Panc1 (cell line): ENCODE results near the gene SCD. TPM values are rescaled to one million over a fixed set of nuclear protein-coding genes. Genes with fewer than 3 reads are reported as not detected.

Experiments used
- ATAC-seq: fragments of 200-7000 bp; cut with Tn5 transposase; 2 replicates; pipeline ENCODE4 v1.9.1; 2020; ENCODE audit warnings: mild to moderate bottlenecking, moderate library complexity
- BruUV-seq: library from RNA; stranded (reverse); fragments of 400-500 nt; replicated peaks from 2 replicates; lab custom pipeline; 2021; lab: Mats Ljungman, UMichigan
- CTCF ChIA-PET: fragments of 300-600 bp; sonication (Branson Sonifier 250); formaldehyde crosslinking; loops from one replicate; lab custom pipeline; 2022; ENCODE audit warnings: antibody characterized with exemption; lab: Charles Lee
- POLR2A ChIA-PET: fragments of 300-600 bp; sonication (Branson Sonifier 250); formaldehyde crosslinking; loops from one replicate; lab custom pipeline; 2022; ENCODE audit warnings: antibody characterized with exemption; lab: Charles Lee
- DNase-seq: peaks from one replicate; pipeline ENCODE4 v3.0.0-alpha.2; 2010; ENCODE audit warnings: low read depth, low spot score
- H3K27ac ChIP-seq: 2 replicates; pipeline ENCODE4 v1.5.1; 2011; ENCODE audit warnings: mild to moderate bottlenecking, low read length, inconsistent platforms
- H3K27me3 ChIP-seq: fragments of 200-500 bp; sonication (Bioruptor generic); 2 replicates; pipeline ENCODE4 v1.6.0; 2014; ENCODE audit warnings: low read length, inconsistent platforms; ENCODE audit not compliant: control insufficient read depth, insufficient read depth
- H3K36me3 ChIP-seq: fragments of 200-500 bp; sonication (Bioruptor generic); 2 replicates; pipeline ENCODE4 v1.5.1; 2014; ENCODE audit warnings: inconsistent platforms, mild to moderate bottlenecking, low read length, moderate library complexity; ENCODE audit not compliant: control insufficient read depth, insufficient read depth
- H3K4me1 ChIP-seq: 2 replicates; pipeline ENCODE4 v1.5.1; 2011; ENCODE audit warnings: inconsistent platforms, mild to moderate bottlenecking, low read length, moderate library complexity; ENCODE audit not compliant: control insufficient read depth, insufficient read depth
- H3K4me3 ChIP-seq, 2 experiments: 2 replicates each; pipeline ENCODE4 v1.5.1; 2011 to 2012; ENCODE audit warnings: low read depth in 2 of 2, low read length in 2 of 2, mild to moderate bottlenecking in 2 of 2, inconsistent platforms in 1 of 2, moderate library complexity in 1 of 2
- H3K9me3 ChIP-seq: fragments of 200-500 bp; sonication (Bioruptor generic); 2 replicates; pipeline ENCODE4 v1.5.1; 2014; ENCODE audit warnings: low read depth, mild to moderate bottlenecking, inconsistent platforms, low read length, moderate library complexity; ENCODE audit not compliant: control insufficient read depth, insufficient read depth
- CTCF ChIP-seq: fragments of 450-650 bp; IDR thresholded peaks from 2 replicates; pipeline ENCODE4 v1.5.1; 2017; ENCODE audit warnings: mild to moderate bottlenecking
- POLR2AphosphoS5 ChIP-seq: IDR thresholded peaks from 2 replicates; pipeline ENCODE4 v1.6.1; 2012; ENCODE audit warnings: mild to moderate bottlenecking, low read depth, low read length, moderate library complexity
- SIN3A ChIP-seq: IDR thresholded peaks from 2 replicates; pipeline ENCODE4 v1.6.1; 2012; ENCODE audit warnings: low read depth, mild to moderate bottlenecking, low read length, moderate library complexity, borderline replicate concordance; ENCODE audit not compliant: insufficient read depth
- TCF7L2 ChIP-seq: IDR thresholded peaks from 2 replicates; pipeline ENCODE4 v1.6.1; 2011; ENCODE audit warnings: mild to moderate bottlenecking, low read depth, low read length, inconsistent platforms
- in situ Hi-C: cut with HindIII; loops from 2 replicates; pipeline ENCODE4 v1.10.0; 2016; ENCODE audit warnings: low sequenced_read_pairs, low pct_unique_long_range_greater_than_20kb
- intact Hi-C: fragments of 100-400 bp; cut with micrococcal nuclease; formaldehyde crosslinking; loops from one replicate; pipeline ENCODE4 v1.10.0; 2022; ENCODE audit not compliant: unreplicated experiment
- total RNA-seq: library from RNA; stranded (reverse); gene quantifications from one replicate; pipeline ENCODE4 v1.2.1, GENCODE V29; 2021; ENCODE audit not compliant: unreplicated experiment
- TF ChIP-seq, protein P1 (sequence below), 2 experiments: IDR thresholded peaks; 2 replicates each; pipeline ENCODE4 v1.6.1; 2011 to 2012; ENCODE audit warnings: low read depth in 2 of 2, control low read depth in 1 of 2, low read length in 1 of 2, mild to moderate bottlenecking in 1 of 2, moderate library complexity in 1 of 2; ENCODE audit not compliant: insufficient read depth in 1 of 2

The SCD gene
- total RNA-seq, 1 experiment from 2014 or later, result 1,345 TPM

DNA sequence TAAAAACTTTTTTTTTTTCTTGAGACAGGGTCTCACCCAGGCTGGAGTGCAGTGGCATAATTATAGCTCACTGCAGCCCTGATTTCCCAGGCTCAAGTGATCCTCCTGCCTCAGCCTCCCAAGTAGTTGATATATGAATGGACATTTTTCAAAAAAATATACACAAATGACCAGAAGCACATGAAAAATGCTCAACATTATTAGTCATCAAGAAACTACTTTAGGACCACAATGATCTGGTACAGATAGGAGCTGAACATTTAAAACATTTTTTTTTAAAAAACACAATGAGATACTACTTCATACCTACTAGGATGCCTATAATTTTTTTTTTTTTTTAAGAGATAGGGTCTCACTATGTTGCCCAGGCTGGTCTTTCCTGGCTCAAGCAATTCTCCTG, 21.7 kb downstream of the SCD start:
- no peak for ATAC-seq
- in situ Hi-C loops (no loop called here), intact Hi-C loops (no loop called here)
- Histone ChIP-seq H3K9me3 (no peaks in the 10 kb centered on the region), H3K36me3 (no peaks in the 10 kb centered on the region; the same call in 1 of the 2 replicates), H3K27ac (peak overlapping the region; percentile 100; the same call in 1 of the 2 replicates), H3K27me3 (no peaks in the 10 kb centered on the region), H3K4me3 (no peak overlapping the region), H3K4me1 (peaks cover 54% of the 10 kb centered on the region)
- TF ChIP-seq, protein P1, sequence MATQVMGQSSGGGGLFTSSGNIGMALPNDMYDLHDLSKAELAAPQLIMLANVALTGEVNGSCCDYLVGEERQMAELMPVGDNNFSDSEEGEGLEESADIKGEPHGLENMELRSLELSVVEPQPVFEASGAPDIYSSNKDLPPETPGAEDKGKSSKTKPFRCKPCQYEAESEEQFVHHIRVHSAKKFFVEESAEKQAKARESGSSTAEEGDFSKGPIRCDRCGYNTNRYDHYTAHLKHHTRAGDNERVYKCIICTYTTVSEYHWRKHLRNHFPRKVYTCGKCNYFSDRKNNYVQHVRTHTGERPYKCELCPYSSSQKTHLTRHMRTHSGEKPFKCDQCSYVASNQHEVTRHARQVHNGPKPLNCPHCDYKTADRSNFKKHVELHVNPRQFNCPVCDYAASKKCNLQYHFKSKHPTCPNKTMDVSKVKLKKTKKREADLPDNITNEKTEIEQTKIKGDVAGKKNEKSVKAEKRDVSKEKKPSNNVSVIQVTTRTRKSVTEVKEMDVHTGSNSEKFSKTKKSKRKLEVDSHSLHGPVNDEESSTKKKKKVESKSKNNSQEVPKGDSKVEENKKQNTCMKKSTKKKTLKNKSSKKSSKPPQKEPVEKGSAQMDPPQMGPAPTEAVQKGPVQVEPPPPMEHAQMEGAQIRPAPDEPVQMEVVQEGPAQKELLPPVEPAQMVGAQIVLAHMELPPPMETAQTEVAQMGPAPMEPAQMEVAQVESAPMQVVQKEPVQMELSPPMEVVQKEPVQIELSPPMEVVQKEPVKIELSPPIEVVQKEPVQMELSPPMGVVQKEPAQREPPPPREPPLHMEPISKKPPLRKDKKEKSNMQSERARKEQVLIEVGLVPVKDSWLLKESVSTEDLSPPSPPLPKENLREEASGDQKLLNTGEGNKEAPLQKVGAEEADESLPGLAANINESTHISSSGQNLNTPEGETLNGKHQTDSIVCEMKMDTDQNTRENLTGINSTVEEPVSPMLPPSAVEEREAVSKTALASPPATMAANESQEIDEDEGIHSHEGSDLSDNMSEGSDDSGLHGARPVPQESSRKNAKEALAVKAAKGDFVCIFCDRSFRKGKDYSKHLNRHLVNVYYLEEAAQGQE (IDR thresholded peaks at IDR 0.05; ENCODE audit: insufficient read depth in 1 of 2, low read depth in 2 of 2, low read length in 1 of 2), result no peak
- TF ChIP-seq POLR2AphosphoS5 (no peak), SIN3A (no peak), CTCF (no peak), TCF7L2 (no peak)
- BruUV-seq, result no TSS peak
- DNase-seq, result no peak
- ChIA-PET POLR2A (interaction anchor here (0.7 kb wide), 1 partner anchor 25 kb away, joined by 4 read pairs; no protein-coding TSS in a partner anchor), CTCF (no interaction called here)

DNA sequence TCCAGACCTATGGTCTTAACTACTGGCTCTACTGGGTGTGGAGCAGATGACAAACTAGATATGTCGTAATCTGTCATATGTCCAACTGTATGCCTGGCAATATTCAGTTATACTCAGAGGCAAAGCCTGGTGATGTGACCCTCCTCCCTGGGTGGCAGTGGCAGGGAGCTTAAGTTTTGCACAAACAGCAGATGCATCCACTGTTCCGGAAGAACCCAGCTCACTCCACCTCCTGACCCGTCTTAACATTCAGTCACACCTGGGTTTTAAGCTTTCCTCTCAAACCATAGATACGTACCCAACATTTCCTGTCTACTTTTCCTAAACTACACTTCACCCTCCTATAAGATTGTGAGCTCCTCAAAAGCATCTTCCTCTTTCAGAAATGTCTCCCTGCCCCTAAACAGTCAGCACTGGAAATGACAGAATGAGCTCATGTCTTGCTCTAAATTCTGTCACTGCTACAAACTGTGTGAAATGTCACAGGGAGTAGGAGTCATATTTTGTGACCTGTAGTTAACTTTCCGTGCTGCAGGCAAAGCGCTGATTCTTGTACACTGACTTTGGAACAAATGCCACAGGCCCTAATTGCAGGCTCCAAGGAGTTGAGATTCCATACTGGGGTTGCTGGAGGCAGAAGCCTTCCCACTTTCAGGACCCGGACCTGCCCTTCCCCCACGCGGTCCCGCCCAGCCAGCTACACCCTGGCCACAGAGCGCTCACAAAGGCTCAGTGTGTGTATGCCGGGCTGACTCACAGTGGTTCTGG, 23.9 kb downstream of the SCD start:
- peak; percentile 74; the same call in 1 of the 2 replicates for TF ChIP-seq POLR2AphosphoS5
- no peak for TF ChIP-seq CTCF
- 0 out of 2 replicates have a peak, but pooled peaks have one; percentile 45 for TF ChIP-seq SIN3A
- Histone ChIP-seq H3K27me3 (no peaks in the 10 kb centered on the region), H3K4me1 (peaks cover 37% of the 10 kb centered on the region), H3K4me3 (peak overlapping the region in 1 of 2 experiments; percentile 10; a peak in 2 of 4 replicates), H3K9me3 (no peaks in the 10 kb centered on the region), H3K27ac (peak overlapping the region; percentile 100), H3K36me3 (peaks cover 3% of the 10 kb centered on the region; the same call in 1 of the 2 replicates)
- ChIA-PET CTCF (interaction anchor here (0.5 to 1.4 kb wide), 7 partner anchors 22 to 703 kb away, joined by 3 to 4 read pairs (median 3); partner anchors contain the start of gene SCD), POLR2A (interaction anchor here (1.3 to 1.8 kb wide), 2 partner anchors 9 to 24 kb away, joined by 6 to 13 read pairs; partner anchors contain the start of gene SCD)
- intact Hi-C loops, result loop anchor here (5.0 kb wide), 1 partner anchor 61 kb away; no protein-coding TSS in a partner anchor
- in situ Hi-C loops, result no loop called here
- no TSS peak for BruUV-seq
- ATAC-seq (peak; percentile 81), DNase-seq (peak; percentile 82)
